ENCODE measurements around the gene SH3BGRL2.

DNA sequence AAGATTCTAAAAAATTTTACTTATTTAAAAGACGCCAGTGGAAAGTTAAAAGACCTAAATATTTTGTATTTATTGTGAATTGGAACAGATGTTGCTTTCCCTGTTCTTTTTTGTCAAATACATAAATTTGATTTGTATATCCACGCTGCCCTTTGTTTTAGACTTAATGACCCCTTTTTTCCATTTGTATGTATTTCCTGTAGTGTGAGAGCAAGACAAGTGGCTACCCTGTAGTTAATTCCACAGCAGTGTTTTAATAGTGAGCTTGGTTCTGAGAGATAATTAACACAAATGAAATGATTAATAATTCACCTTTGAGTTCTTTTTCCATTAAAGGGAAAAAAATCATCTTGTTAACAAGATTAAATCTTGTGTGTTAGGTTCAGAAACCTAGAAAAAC is 16.6 kb downstream of the SH3BGRL2 start:
- TF ChIP-seq ZNF331 (CRISPR knock-in tag; IDR thresholded peaks at IDR 0.05; ENCODE audit: low read depth): no peak
- TF ChIP-seq CTCF (conservative IDR thresholded peaks at IDR 0.05; ENCODE audit: low read depth in 2 of 2): no peak
- no peak for TF ChIP-seq JUNB (IDR thresholded peaks at IDR 0.05; ENCODE audit: unreplicated experiment)
- TF ChIP-seq EZH2 (IDR thresholded peaks at IDR 0.05; ENCODE audit: low read depth, unreplicated experiment): no peak
- TF ChIP-seq CREB1 (CRISPR knock-in tag; IDR thresholded peaks at IDR 0.05; ENCODE audit: low read depth): no peak
- TF ChIP-seq POLR2AphosphoS5 (IDR thresholded peaks at IDR 0.05; ENCODE audit: low read depth): no peak
- no peak for TF ChIP-seq EZH2phosphoT487 (IDR thresholded peaks at IDR 0.05; ENCODE audit: unreplicated experiment)
- TF ChIP-seq, protein P1, sequence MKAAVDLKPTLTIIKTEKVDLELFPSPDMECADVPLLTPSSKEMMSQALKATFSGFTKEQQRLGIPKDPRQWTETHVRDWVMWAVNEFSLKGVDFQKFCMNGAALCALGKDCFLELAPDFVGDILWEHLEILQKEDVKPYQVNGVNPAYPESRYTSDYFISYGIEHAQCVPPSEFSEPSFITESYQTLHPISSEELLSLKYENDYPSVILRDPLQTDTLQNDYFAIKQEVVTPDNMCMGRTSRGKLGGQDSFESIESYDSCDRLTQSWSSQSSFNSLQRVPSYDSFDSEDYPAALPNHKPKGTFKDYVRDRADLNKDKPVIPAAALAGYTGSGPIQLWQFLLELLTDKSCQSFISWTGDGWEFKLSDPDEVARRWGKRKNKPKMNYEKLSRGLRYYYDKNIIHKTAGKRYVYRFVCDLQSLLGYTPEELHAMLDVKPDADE (IDR thresholded peaks at IDR 0.05): no peak
- TF ChIP-seq, protein P2, sequence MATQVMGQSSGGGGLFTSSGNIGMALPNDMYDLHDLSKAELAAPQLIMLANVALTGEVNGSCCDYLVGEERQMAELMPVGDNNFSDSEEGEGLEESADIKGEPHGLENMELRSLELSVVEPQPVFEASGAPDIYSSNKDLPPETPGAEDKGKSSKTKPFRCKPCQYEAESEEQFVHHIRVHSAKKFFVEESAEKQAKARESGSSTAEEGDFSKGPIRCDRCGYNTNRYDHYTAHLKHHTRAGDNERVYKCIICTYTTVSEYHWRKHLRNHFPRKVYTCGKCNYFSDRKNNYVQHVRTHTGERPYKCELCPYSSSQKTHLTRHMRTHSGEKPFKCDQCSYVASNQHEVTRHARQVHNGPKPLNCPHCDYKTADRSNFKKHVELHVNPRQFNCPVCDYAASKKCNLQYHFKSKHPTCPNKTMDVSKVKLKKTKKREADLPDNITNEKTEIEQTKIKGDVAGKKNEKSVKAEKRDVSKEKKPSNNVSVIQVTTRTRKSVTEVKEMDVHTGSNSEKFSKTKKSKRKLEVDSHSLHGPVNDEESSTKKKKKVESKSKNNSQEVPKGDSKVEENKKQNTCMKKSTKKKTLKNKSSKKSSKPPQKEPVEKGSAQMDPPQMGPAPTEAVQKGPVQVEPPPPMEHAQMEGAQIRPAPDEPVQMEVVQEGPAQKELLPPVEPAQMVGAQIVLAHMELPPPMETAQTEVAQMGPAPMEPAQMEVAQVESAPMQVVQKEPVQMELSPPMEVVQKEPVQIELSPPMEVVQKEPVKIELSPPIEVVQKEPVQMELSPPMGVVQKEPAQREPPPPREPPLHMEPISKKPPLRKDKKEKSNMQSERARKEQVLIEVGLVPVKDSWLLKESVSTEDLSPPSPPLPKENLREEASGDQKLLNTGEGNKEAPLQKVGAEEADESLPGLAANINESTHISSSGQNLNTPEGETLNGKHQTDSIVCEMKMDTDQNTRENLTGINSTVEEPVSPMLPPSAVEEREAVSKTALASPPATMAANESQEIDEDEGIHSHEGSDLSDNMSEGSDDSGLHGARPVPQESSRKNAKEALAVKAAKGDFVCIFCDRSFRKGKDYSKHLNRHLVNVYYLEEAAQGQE (IDR thresholded peaks at IDR 0.05; ENCODE audit: unreplicated experiment): no peak
- no peak for TF ChIP-seq NANOG (IDR thresholded peaks at IDR 0.05; ENCODE audit: borderline replicate concordance)
- TF ChIP-seq ZNF114 (CRISPR knock-in tag; IDR thresholded peaks at IDR 0.05): no peak
- TF ChIP-seq ZNF462 (CRISPR knock-in tag; IDR thresholded peaks at IDR 0.05): no peak
